Stimulated activated CD8-positive, alpha-beta memory T cell treated with anti-CD3 and anti-CD28 coated beads, Interleukin-4, amount 100 ng/mL, for 1 hour (primary cell): ENCODE results near the gene HECW1.
"Not testable (repeated sequence)": the region's sequence is repeated elsewhere in the genome, so short reads cannot be mapped to it uniquely, and the experiment has no call there.

ENCODE experiments used
- DNase-seq, 2 donors: peaks; one replicate each; pipeline ENCODE4 v3.0.0-alpha.2; 2020; ENCODE audit warnings: low read depth in 2 of 2, low spot score in 1 of 2

HECW1 gene

DNA sequence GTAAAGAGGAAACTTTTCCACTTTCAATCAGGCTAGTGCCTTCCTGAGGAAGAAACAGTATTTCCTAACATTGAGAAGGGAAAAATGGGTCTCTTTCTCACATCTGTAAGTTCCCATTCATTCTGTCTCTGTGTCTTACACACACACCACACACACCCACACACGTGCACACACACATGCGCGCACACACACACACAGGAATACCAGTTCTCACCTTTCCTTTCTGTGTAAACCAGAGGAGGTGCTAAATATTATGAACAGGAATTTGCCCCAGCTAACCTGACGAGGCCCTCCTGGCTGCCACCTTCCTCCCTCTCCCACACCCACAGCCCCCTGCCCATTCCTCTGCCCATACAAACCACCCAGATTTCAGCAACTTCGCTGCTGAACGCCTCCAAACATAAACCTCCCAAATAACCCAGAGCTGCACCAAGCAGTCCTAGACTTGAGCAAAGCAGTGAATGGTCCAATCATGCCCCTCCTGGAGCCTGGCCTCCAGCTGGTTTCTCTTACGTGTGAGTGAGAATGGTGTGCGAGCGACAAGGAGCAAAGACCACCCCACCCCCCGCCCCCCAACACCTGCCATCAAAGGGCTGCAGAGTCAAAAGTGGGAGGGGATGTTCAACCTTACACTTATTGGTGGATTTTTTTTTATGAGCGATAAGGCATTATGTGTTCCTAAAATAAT is 190.5 kb downstream of the HECW1 start:
- no peak for DNase-seq

DNA sequence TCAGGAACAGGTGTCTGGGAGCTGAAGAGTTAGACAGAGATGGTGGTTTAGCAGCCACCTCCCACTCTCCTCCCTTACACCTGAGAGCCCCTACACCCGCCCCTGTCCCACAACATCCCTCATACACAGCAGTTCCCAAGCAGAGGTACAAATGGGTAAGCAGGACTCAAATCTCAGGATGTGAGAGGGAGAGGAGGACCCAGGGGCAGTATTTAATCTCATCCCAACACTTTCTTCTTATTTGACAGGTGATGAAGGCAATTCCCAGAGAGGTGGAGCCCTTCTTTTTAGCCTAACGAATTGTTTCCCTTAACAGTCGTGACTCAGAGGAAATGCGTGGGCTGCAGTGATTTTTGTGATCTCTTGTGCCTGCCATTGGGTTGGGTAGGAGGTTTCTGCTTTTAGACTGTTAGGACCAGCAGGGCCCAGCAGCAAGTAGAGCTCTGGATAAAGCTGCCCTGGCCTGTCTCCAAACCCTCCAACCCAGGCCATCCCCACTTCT is 191.3 kb downstream of the HECW1 start:
- DNase-seq = no peak

DNA sequence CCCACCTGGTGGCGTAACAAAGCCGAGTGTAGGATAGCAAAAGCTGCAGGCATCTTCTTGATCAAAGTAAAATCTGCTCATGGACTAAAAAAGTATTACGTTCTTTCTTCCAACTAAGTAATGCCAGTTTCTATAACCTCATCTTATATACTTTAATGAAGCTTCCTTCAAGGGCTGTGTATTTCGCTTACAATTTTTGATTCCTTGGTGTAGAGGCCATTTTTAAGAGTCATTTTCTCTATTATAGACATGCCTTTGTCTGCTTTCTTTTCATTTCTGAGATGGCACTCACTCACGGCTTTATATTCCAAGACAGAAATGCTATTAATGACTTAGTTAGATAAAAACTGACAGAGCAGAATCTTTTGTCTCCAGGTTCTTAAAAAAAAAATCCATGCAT is 194.0 kb downstream of the HECW1 start:
- DNase-seq = no peak

DNA sequence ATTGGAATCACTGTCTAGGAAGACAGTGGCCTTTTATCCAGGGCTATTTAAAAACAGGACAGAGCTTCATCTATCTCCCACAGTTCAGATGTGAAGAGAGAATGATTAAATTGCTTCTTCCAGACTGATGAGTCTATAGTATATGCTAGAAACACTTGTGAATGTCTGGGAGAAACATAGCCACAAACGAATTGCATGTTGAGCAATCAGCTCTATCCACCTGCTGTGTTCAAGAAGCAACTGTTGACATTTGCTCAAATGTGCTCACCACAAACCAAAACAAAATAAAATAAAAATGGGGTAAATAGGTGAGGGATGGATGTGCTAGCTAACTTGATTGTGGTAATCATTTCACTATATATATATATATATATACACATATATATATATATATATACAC is 195.1 kb downstream of the HECW1 start:
- no peak for DNase-seq

DNA sequence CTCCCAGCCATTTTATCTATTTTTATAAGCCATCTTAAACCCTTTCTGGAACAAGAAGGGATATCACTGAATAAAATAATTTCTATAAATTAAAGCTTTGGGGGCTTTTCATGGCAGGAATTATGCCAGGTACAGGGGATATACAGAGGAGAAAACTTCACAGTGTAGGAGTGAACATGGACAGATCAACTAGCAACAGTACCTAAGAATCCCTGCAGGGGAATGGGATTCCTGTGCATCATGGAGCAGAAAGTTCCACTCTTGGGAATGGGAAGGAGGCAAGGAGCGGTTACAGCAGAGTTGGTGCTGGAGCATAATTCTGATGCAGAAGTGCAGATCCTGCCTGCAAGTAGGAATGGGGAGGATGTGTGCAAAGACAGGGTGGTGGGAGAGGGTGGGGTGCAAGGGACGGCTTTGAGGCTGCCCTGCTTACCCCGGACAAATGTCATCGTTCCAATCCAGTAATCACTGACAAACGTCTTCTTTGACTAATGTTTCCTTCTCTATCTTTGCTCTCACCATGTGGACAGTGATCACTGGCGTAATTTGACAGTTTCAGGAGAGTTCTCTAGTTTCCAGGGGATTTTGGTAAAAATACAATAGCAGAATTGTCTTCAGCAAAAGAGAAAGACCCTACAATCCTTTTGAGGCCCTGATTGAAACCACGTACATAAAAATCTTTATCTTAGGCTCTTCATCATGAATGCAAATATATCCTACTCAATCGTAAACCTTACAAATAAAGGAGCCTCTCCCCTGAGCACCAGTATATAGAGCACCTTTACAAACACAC is 196.7 kb downstream of the HECW1 start:
- no peak for DNase-seq

DNA sequence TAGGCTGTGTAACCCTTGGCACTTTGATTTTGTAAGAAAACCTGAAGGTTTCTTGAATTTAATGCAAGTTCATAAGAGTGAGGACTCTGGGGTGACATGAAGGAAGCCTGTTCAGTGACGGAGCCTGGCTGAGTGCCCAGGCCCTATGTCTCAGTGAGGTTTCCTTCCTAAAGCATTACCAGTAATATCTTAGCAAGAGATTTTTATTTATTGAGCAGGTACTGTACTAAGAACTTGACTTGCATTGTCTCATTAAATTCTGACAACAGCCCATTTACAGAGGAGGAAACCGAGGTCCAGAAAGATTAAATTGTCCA is 197.2 kb downstream of the HECW1 start:
- DNase-seq = no peak

DNA sequence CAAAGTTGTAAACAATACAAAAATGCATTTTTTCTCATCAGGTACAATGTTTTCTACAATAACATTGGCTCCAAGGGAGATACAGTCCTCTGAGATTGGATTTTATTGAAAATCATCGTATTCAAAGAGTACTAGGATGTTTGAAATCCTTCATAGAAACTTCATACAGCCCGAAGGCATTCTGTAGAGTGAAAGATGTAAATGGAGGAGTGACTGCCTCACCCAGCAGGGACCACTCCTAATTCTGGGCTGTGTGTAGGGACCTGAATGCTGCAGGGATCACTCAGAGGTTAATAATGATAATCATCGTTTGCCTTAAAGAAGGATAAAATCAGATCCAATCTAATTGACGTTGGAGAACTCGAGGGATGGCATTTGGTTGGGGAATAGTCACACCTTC is 198.6 kb downstream of the HECW1 start:
- DNase-seq = no peak

DNA sequence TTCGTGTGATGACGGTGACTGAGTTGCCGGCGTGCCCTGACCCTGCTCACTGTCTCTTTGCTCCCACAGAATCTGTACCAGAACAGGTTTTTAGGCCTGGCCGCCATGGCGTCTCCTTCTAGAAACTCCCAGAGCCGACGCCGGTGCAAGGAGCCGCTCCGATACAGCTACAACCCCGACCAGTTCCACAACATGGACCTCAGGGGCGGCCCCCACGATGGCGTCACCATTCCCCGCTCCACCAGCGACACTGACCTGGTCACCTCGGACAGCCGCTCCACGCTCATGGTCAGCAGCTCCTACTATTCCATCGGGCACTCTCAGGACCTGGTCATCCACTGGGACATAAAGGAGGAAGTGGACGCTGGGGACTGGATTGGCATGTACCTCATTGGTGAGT is 199.2 kb downstream of the HECW1 start:
- DNase-seq = no peak

DNA sequence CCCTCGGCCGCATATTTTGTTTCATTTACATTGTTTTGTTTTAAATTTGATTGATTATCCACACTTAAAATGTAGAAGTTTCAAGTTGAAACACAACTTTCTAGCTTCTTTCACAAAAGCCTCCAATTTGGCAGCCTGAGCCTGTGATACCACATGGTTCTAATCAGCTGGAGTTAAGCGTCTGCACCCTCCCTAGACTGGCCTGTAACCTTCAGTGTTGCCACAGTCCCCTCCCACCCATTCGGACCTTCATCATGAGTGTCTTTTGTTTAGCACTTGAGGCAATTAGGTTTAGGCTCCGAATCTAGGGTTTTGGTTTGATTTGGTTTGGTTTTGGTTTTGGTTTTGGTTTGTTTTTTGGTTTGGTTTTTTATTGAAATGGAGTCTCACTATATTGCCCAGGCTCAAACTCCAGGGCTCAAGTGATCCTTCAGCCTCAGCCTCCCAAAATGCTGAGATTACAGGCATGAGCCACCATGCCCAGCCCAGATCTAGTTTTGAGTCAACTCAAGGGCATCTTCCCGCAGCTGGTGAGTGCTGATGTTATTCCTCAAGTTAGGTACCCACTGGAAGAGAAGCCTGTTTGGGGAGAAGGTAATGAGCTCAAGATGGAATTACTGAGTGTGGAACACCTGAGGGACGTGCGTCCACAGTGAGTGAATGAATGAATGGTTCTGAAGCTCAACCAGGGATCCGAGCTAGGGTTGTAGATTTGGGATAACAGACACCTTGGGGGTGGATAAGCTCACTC is 201.4 kb downstream of the HECW1 start:
- DNase-seq = no peak

DNA sequence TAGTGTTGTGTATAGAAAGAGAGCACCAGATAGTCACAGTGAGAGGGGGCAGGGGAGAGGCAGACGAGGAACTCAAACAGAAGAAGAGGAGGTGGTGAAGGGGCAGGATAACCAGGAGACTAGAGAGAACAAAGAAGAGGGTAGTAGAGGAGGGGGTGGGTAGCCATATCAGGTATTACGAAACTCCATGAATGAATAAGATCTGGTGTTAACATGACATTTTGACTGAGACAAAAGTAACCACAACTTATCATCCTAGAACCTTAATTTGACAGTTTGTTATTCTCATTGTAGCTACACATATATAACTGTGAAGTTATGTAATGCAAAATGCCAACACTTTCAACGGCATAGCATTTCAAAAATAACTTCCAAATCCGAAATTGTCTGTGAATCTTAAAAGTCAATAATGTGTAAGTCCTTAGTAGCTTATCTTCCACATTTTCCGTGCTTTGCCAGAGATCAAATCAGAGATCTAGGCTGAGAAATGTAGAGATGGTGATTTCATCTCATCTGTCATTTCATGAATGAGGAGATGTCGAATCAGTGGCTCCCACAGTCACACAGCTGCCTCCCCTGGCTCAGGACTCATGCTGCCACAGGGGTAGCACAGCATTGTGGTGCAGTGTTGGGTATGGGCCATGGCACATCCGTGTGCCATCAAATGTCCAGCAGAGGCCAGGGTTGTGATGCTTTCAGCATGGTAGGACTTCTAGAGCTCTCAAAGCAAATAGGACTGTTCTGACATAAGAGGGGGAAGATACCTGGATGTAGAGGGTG is 202.1 kb downstream of the HECW1 start:
- DNase-seq = no peak

DNA sequence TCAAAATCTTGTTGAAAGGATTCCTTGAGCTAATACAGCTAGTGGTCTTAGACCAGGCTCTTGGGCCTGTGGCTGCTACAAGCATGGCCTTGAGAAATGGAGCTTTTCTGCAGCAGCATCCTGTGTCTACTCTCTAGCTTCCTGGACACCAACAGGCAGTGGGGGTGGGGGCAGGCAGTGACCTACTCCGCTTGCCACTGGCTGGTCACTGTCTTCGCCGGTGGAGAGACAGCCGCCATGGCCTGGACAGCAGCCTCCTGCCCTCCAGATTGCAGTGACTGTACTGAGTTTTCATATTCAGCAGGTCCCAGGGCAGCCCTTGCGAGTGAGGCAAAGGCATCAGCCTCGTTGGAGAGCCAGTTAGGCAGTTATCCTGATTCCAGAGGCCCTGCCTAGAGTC is 204.6 kb downstream of the HECW1 start:
- DNase-seq = no peak

DNA sequence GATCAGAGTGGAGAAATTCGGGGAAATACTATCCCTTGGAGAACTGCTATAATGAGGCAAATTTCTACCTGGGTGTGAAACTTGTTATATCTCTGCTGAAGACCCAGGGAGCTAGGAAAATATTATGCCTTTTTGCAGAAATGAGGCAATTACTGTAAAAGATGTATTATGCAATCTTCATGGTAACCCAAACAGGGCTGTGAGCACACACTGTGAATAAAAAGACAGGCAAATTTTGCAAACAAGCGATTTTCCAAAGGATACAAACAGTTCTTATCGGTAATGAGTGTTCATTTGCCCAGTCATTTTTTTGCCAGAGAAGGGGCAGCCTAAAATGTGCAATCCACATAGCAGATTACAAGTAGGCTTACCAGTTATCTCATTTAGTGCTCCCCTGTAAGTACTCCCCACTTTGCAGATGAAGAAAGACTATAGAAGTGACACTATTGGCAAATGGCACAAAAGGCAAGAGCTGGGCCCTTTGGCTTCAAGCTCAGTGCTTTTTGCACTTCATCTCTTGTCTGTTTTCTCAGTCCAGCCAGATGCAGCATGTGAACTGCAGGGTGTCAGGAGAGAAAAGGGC is 205.8 kb downstream of the HECW1 start:
- DNase-seq = no peak

DNA sequence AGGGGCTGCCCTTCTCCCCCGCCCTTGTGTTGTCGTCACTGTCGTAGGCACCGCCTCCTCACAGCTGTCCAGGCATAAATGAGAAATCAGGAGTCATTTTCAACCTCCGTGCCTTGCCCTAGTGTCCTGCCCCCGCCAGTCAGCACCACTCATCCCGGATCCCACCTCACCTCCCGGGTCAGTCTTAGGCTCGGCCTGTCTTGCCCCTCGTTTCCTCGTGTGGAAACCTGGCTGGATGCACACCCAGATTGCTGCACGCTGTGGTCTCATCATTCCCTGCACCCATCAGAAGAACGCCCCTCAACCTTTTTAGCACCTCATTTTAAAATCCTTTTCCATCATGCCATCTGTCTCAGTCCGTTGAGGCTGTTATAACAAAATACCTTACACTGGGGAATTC is 213.1 kb downstream of the HECW1 start:
- no peak for DNase-seq

DNA sequence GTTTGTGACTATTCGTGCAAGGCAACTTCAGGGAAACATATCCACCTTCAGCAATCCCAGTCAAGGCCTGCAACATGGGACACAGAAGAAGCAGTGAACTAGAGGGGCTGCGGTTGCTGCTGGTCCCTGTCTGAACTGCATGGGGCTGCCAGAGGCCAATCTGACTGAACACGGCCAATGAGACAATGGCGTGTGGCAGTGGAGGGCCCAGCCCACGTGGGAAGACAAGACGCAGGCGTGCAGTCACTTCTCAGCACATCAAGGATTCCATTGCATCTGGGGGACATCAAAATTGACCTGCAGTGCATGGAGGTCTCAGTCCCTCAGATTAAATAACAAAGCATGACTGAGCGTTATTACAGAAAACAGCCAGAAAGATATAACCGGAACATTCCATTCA is 215.9 kb downstream of the HECW1 start:
- DNase-seq = no peak

DNA sequence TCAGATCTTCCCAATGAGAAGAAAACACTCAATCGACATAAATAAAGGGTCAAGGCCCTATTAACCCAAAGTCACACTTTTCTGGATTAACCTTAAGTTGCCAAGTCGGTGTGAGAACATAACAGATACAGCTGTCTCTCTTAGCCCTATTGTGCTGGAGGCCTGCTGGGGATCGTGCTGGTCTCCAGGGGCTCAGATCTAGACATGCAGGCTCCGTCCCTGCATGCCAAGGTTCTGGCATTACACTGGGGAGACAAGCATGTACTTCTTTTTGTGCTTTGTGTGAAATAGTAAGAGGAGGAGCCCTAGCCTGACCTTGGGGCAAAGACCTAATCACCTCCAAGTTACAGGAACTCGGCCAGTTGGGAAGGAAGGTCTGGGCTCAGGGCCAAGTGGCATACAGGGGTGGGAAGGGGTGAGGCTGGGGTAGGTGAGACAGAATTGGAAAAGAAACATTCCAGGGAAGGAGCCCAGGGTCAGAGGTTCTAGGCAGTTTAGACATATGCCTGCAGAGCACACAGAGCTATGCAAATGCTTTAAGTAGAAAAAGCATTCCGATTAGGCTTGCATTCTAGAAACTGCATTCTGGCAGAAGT is 216.4 kb downstream of the HECW1 start:
- no peak for DNase-seq

DNA sequence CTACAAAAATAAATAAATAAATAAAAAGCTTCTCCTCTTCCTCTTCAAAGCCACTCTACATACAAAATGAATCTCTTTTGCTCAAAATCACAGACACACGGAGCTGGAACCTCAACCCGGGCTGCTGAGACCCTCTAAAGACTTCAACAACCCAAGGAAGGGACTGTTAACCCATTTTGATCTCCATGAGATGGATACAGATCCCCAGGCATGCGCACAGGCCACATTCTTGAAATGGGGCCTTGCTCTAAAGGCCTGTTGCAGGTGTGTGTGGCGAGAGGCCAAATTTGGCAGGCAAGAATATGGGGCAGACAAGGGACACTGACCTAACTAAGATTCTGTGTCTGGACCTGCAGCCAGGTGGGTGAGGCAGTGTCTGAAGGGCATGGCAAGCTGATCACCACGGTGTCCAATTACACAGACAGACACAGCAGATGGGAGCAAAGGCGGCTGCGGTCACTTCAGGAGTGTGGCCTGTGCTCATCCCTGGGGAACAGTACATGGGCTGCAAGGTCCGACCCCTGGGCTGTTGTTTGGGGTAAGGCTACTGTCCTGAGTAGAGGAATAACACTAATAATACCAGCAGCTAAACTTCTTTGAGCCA is 219.8 kb downstream of the HECW1 start:
- DNase-seq = no peak

DNA sequence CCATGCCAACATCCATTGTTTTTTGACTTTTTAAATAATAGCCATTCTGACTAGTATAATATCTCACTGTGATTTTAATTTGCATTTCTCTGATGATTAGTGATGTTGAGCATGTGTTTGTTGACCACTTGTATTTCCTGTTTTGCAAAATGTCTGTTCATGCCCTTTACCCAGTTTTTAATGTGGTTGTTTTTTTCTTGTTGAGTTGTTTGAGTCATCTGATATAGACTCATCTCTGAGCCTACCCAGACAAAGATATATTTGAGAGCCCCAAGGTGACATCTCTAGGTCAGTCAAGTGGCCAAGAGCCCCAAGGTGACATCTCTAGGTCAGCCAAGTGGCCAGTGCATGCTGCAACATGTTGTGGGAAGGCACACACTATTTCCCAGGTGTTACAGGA is 224.7 kb downstream of the HECW1 start:
- no peak for DNase-seq

DNA sequence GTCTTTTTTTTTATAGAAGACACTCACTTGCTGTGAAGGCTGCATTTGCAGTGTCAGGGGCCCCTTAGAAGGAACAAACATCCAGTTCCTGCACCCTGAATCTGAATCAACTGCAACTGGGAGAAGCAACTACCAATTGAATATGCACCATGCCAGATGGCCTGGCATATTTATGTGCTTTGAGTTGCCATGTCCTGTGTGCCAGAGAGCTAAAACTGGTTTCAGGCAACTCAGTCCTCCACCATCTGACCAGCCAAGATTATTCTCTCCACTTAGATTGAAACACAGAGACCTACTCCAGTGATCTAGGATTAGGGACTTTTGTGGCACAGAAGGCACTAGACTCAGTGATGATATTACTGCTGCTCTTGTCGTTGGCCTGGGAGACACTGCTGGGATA is 225.4 kb downstream of the HECW1 start:
- DNase-seq = no peak

DNA sequence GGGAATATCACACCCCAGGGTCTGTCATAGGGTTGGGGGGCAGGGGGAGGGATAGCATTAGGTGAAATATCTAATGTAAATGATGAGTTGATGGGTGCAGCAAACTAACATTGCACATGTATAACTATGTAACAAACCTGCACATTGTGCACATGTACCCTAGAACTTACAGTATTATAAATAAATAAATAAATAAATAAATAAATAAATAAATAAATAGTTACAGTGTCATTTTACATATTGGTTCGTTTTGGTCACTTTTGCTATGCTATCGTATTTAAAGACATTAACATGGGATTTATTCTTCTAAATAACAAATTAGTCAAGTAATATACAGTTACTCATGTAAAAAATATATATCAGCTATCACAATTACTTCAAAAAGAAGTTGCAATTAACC is 228.7 kb downstream of the HECW1 start:
- no peak for DNase-seq

DNA sequence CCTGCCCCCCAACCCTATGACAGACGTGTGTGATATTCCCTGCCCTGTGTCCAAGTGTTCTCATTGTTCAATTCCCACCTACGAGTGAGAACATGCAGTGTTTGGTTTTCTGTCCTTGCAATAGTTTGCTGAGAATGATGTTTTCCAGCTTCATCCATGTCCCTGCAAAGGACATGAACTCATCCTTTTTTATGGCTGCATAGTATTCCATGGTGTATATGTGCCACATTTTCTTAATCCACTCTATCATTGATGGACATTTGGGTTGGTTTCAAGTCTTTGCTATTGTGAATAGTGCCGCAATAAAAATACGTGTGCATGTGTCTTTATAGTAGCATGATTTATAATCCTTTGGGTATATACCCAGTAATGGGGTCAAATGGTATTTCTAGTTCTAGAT is 231.0 kb downstream of the HECW1 start:
- not testable (repeated sequence) for DNase-seq
